Activated naive CD4-positive, alpha-beta T cell treated with anti-CD3 and anti-CD28 coated beads, Interleukin-2, amount 10 ng/mL, durations not matched to agents 7 days and 5 days (primary cell): ENCODE data around the gene GMDS.

ENCODE experiments used
- CTCF ChIA-PET: fragments of 350-600 bp; sonication (Branson Sonifier 250); formaldehyde crosslinking; loops from one replicate; lab custom pipeline; 2021; ENCODE audit warnings: antibody characterized with exemption; lab: Charles Lee
- DNase-seq: peaks from one replicate; pipeline ENCODE4 v3.0.0-alpha.2; 2020
- H3K27ac Mint-ChIP-seq: one replicate; pipeline ENCODE4 v1.8.0; 2021; ENCODE audit warnings: mild to moderate bottlenecking, moderate library complexity, mixed read lengths
- H3K27me3 Mint-ChIP-seq: one replicate; pipeline ENCODE4 v1.8.0; 2021; ENCODE audit warnings: mild to moderate bottlenecking, mixed read lengths
- H3K36me3 Mint-ChIP-seq: one replicate; pipeline ENCODE4 v1.8.0; 2021; ENCODE audit warnings: mixed read lengths
- H3K4me1 Mint-ChIP-seq: one replicate; pipeline ENCODE4 v1.8.0; 2021; ENCODE audit warnings: mixed read lengths
- H3K4me3 Mint-ChIP-seq: one replicate; pipeline ENCODE4 v1.8.0; 2021; ENCODE audit warnings: mild to moderate bottlenecking, moderate library complexity, mixed read lengths
- H3K9me3 Mint-ChIP-seq: one replicate; pipeline ENCODE4 v1.8.0; 2021; ENCODE audit warnings: mixed read lengths

GMDS gene

DNA sequence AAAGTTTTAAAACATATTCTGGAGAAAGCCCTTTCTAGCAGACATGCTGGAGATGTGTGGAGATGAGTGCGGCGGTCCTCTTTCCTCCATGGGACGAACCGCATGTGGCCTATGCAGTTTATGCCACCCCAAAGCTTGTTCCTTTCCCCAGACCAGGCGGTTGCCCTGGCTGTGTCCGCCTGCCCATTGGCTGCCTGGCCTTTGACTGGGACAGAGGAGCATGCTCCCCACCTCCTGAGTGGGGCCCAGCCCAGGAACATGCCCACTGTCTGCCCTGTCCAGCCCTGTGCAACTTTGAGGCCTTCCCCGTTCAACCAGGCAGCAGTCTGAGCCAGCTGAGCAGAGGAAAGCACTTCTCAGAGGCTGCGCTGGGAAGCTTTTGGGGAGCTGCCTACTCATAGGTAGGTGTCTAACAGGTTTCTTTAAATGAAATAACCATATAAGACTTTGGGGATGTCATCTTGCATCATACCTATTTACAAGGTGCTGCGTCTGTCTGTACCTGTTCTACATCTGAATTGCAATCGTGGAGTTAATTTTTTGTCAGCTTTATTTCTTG, 615.1 kb downstream of the GMDS start:
- H3K4me1 Mint-ChIP-seq = peaks cover 8% of the 10 kb centered on the region
- no peak overlapping the region for H3K4me3 Mint-ChIP-seq
- no peaks in the 10 kb centered on the region for H3K36me3 Mint-ChIP-seq
- no peak for DNase-seq
- H3K9me3 Mint-ChIP-seq = no peaks in the 10 kb centered on the region
- H3K27me3 Mint-ChIP-seq = peaks cover 33% of the 10 kb centered on the region
- CTCF ChIA-PET = no interaction called here
- no peak overlapping the region for H3K27ac Mint-ChIP-seq

DNA sequence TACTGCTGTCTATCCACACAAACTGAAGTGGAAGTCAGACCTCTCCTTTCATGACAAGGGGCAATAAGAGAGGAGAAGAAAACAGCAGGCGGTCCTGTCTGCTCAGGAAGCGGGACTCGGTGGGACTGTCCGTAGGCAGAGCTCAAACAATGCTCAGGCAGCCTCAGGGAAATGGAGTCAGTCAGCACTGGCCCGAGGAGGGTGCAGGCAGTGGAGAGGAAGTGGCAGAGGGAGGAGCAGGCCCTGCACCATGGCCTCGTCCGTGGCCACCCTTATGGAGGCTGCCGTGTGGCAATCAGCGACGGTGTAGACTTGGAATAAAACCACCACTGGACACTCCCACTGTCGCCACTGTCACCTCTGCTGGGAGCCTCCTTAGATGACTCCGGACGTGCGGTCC, 616.1 kb downstream of the GMDS start:
- Mint-ChIP-seq H3K36me3 (no peaks in the 10 kb centered on the region), H3K4me3 (no peak overlapping the region), H3K27me3 (peaks cover 43% of the 10 kb centered on the region), H3K27ac (no peak overlapping the region), H3K4me1 (peaks cover 12% of the 10 kb centered on the region), H3K9me3 (no peaks in the 10 kb centered on the region)
- CTCF ChIA-PET = no interaction called here
- DNase-seq = no peak

DNA sequence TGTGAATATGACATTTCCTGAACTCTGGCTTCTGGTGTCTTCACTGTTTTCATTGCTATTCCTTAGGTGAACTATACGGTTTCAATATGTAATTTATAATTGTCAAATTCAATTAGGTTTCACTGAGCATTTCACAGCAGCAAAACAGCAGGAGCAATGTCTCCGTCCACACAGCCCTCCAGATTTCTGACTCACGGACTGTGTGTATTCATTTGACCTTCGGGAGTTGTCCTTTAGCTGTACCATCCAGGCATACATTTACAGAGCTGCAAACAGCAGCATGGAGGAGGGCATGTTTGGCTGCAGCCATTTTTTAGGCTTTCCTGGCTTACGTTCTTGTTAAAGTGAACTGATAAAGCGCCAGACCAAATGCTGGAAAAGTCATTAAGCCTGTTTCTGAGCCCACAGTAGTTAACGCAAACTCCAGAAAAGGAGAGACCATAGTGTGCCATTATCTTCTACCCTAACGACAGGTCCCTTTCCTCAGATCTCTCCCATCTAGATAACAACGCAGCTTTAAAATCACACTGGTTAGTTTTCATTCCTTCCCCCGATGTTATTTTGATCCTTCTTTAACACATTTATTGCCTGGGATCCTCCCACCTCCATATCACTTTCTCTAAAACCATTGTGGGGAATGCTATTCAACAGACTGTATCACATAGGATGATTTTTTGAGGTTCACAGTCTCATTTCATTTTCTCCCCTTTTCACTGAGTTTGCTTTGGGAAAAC, 617.4 kb downstream of the GMDS start:
- Mint-ChIP-seq H3K36me3 (peaks cover 3% of the 10 kb centered on the region), H3K9me3 (no peaks in the 10 kb centered on the region), H3K27me3 (peaks cover 52% of the 10 kb centered on the region), H3K4me1 (peaks cover 12% of the 10 kb centered on the region), H3K27ac (no peak overlapping the region), H3K4me3 (no peak overlapping the region)
- CTCF ChIA-PET = no interaction called here
- DNase-seq = no peak

DNA sequence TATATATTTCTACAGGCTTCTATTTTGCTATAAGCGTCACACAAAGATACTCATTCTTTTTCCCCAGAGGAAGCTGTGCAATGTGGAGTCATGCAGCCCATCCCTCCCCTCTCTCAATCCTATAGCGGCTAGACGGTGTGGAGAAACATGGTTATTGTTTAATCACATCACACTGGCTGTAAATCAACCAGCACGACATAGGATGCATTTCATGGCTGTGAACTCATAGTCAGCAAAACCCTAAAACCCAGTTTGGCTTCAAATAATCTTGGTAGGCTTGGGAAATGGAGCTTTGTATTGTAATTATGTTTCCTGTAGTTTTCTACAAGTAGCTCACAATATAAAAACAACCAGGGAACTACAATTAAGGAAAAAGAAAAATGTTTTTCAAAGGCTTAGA, 618.9 kb downstream of the GMDS start:
- H3K9me3 Mint-ChIP-seq = no peaks in the 10 kb centered on the region
- peaks cover 3% of the 10 kb centered on the region for H3K36me3 Mint-ChIP-seq
- H3K27ac Mint-ChIP-seq = no peak overlapping the region
- CTCF ChIA-PET = interaction anchor here (1.3 to 1.7 kb wide), 3 partner anchors 15 to 481 kb away, joined by 3 to 8 read pairs (median 4); no protein-coding TSS in a partner anchor
- peaks cover 12% of the 10 kb centered on the region for H3K4me1 Mint-ChIP-seq
- peaks cover 67% of the 10 kb centered on the region for H3K27me3 Mint-ChIP-seq
- H3K4me3 Mint-ChIP-seq = no peak overlapping the region
- DNase-seq = no peak

DNA sequence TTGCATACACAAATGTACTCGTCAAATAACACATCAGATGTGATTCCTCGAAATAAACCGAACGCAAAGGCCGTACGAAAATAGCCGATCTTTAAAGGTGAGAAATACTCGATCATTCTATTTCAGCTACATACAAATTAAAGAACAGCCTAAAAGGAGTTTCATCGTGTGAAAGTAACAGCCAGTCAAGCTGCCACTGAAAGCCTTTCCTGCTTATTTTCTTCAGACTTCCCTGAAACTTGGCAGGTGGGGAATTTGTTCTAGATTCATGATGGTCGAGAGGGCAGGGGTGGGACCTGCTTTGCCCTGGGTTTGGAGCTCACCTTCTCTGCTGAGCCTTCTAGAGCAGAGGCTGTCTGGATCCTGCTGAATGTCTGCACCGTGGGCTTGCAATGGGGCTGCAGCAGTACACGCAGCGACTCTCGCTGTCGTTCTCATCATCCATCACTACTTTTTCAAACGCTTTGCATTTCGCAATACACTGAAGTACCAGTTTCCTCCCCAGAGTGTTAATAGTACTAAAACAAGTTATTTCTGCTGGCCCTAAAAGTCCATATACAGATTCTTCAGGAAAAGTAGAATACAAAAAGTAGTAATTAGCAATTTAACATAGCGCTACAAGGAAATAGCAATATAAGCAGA, 619.5 kb downstream of the GMDS start:
- CTCF ChIA-PET = interaction anchor here (0.9 to 1.7 kb wide), 5 partner anchors 14 to 1009 kb away, joined by 3 to 8 read pairs (median 3); no protein-coding TSS in a partner anchor
- Mint-ChIP-seq H3K27ac (no peak overlapping the region), H3K36me3 (peaks cover 3% of the 10 kb centered on the region), H3K9me3 (no peaks in the 10 kb centered on the region), H3K4me1 (peaks cover 12% of the 10 kb centered on the region), H3K4me3 (no peak overlapping the region), H3K27me3 (peaks cover 72% of the 10 kb centered on the region)
- DNase-seq = no peak

DNA sequence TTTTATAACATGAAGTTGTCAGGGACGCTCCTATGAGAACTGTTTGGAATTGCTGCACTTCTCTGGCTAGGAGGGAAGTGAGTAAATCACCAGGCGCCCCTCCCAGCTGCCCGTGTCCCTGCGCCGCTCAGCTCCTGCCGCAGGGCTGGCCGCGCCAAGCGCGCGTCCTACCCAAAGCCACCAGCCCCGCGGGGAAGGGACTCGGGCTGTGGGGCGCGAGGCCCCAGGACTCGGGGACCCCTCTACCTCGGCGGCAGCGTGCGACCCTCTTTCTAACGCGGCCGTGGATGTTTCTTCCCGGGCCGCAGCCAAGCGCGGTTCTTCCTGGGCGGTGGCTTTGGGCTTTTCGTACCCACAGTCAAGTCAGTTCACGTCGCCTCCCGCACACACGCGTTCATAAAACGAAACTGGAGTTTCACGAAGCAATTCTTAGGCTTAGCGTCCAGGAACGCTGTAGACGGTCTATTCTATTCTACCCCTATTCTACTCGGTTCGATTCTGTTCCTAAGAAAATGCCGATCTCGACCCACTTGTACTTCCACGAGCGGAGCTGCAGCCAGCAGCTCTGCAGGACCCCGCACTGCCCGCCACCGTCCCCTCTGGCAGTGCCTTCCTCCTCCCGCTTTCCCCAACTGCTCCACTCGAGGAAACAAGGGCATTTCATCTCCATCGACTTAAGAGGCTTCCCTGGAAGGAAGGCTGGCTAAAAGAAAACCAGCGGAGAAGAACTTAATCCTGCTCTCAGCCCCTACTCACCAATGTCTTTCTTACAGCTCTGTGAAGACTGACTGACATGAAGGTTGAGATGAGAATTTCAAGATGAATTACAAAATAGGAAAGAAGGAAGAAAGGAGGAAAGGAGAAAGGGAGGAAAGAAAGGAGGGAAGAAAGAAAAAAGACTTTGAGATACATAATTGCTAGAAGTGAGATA, 620.3 kb downstream of the GMDS start:
- H3K4me3 Mint-ChIP-seq = peak overlapping the region; percentile 70
- H3K9me3 Mint-ChIP-seq = no peaks in the 10 kb centered on the region
- H3K27me3 Mint-ChIP-seq = peaks cover 80% of the 10 kb centered on the region
- H3K27ac Mint-ChIP-seq = no peak overlapping the region
- no peak for DNase-seq
- CTCF ChIA-PET = interaction anchor here (0.9 to 1.7 kb wide), 6 partner anchors 13 to 1009 kb away, joined by 3 to 8 read pairs (median 4); no protein-coding TSS in a partner anchor
- H3K36me3 Mint-ChIP-seq = peaks cover 3% of the 10 kb centered on the region
- peaks cover 12% of the 10 kb centered on the region for H3K4me1 Mint-ChIP-seq

DNA sequence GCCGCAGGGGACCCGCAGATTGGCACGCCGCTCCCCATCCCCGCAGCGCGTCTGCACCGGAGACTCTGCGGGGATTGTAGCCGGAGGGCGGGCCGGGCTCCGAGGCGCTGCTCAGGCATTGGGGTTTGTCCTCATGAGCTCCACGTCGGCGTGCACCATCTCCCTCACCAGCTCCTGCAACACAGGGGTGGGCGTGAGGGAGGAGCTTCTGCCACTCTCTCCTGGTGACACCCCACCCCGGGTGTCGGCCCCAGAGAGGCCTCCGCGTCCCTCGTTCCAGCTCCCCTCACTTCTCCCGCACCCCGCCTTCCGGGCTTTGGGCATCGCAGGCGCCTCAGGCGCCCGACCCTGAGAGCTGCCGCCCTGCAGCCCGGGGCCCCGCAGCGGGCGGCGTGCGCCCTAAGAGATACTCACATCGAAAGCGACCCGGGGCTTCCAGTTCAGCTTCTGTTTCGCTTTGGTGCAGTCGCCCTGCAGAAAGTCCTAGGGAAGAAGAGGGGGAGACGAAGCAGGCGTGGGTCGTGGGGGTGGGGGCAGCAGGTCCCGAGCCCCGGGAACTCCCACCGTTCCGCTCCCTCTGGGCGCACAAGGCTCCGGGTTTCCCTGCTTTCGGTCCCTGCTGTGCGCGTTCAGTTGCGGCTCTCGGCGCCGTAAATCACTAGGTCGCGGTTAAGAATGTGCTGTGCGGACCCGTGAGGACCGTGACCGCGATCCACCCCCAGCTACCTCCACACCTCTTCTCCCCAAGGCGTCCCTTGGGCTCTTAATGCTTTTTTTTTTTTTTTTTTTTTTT, 621.2 kb downstream of the GMDS start:
- no peak for DNase-seq
- peaks cover 12% of the 10 kb centered on the region for H3K4me1 Mint-ChIP-seq
- H3K27ac Mint-ChIP-seq = no peak overlapping the region
- peaks cover 89% of the 10 kb centered on the region for H3K27me3 Mint-ChIP-seq
- H3K36me3 Mint-ChIP-seq = peaks cover 3% of the 10 kb centered on the region
- H3K9me3 Mint-ChIP-seq = no peaks in the 10 kb centered on the region
- peak overlapping the region; percentile 21 for H3K4me3 Mint-ChIP-seq
- CTCF ChIA-PET = interaction anchor here (1.4 to 1.5 kb wide), 2 partner anchors 12 to 1010 kb away, joined by 3 to 6 read pairs; no protein-coding TSS in a partner anchor

DNA sequence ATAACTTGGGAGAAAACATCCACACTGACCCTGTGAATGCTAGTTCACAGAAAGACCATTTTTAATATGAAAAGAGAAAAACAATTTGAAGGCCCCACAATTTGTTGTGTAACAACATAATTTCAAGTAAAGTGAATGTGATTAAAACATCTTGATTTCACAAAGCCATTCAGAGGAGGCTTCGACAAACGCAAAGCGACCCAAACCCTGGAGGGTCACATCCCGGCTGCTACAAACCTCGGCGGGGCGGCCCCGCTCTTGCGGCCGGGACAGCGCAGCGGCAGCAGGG, 621.7 kb downstream of the GMDS start:
- H3K4me1 Mint-ChIP-seq = peaks cover 12% of the 10 kb centered on the region
- CTCF ChIA-PET = interaction anchor here (1.5 kb wide), 1 partner anchor 11 kb away, joined by 6 read pairs; no protein-coding TSS in a partner anchor
- H3K27ac Mint-ChIP-seq = no peak overlapping the region
- H3K36me3 Mint-ChIP-seq = peaks cover 3% of the 10 kb centered on the region
- H3K9me3 Mint-ChIP-seq = no peaks in the 10 kb centered on the region
- no peak overlapping the region for H3K4me3 Mint-ChIP-seq
- DNase-seq = no peak
- peaks cover 94% of the 10 kb centered on the region for H3K27me3 Mint-ChIP-seq

DNA sequence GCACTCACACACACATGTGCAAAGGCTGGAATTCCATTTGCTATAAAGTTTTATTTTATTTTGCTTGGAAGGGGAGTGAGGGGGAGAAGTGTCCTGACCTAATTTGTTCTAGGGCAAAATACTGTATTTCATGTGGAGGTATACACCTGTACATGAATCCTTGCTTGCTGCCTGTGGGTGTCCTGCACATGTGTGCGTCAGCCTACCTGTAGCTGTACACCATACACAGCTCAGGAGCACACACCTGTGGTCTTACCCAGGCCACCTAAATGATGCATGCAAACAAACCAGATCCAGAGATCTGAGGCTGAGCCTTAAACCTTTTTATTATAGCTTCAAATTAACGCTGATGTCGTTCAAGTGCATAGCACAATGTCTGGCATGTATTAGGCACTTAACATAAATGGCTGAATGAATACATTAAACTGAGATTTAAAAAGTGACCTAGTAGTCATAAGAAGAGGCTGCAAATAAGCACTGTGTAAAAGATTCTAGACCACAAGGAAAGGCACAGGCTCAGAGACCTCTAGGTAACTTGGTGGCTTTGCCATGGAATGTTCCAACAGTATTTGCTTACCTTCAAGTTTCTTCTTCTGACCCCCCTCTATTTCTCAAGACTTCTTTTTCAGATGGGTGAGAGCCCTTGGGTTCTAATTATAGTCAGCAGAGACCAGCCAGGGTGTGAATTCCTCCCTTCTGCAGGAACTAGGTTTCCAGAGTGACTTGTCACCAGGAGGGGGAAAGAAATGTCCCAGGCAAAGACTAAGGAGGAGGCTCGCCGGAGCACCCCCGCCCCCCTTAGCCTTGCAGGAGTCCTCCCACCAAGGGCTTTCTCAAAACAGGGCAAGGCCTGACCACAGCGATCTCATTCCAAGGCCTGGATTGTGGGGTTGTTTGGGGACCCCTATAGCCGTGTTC, 622.3 kb downstream of the GMDS start:
- DNase-seq = no peak
- peaks cover 3% of the 10 kb centered on the region for H3K36me3 Mint-ChIP-seq
- H3K27ac Mint-ChIP-seq = no peak overlapping the region
- H3K27me3 Mint-ChIP-seq = peaks cover 95% of the 10 kb centered on the region
- no peaks in the 10 kb centered on the region for H3K9me3 Mint-ChIP-seq
- H3K4me3 Mint-ChIP-seq = no peak overlapping the region
- CTCF ChIA-PET = interaction anchor here (0.6 to 1.5 kb wide), 2 partner anchors 11 to 1792 kb away, joined by 3 to 6 read pairs; no protein-coding TSS in a partner anchor
- peaks cover 12% of the 10 kb centered on the region for H3K4me1 Mint-ChIP-seq

DNA sequence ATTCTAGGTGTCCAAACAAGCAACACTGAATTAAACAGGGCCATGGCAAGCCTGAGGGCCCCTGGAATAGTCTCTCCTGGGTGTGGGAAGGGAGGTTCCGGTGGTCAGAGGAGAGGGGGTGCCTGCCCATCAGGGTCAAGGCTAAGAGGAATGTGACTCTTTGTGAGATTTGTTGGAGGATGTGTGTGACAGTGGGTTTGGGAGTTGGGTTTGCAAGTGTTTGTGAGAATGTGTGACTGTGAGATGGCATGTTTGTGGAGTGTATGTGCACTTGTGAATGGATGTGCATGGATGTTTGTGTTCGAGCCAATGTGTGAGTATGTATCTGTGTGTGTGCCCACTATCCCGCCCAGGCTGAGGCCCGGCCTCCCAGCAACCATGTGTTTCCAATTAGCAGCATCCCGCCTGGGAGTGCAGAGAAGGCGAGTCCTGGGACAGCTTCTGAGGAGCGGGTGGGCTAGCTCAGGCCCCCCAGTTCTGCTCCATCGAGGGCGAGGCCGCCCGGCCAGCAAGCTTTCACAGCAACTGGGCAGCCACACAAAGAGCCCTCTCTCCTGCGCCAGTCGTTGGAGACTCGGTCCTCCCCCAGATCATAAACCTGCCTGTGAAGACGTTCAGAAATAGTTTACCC, 623.1 kb downstream of the GMDS start:
- no peak overlapping the region for H3K4me3 Mint-ChIP-seq
- H3K9me3 Mint-ChIP-seq = no peaks in the 10 kb centered on the region
- H3K27ac Mint-ChIP-seq = no peak overlapping the region
- H3K36me3 Mint-ChIP-seq = peaks cover 3% of the 10 kb centered on the region
- no peak for DNase-seq
- CTCF ChIA-PET = no interaction called here
- peaks cover 100% of the 10 kb centered on the region for H3K27me3 Mint-ChIP-seq
- peaks cover 12% of the 10 kb centered on the region for H3K4me1 Mint-ChIP-seq

DNA sequence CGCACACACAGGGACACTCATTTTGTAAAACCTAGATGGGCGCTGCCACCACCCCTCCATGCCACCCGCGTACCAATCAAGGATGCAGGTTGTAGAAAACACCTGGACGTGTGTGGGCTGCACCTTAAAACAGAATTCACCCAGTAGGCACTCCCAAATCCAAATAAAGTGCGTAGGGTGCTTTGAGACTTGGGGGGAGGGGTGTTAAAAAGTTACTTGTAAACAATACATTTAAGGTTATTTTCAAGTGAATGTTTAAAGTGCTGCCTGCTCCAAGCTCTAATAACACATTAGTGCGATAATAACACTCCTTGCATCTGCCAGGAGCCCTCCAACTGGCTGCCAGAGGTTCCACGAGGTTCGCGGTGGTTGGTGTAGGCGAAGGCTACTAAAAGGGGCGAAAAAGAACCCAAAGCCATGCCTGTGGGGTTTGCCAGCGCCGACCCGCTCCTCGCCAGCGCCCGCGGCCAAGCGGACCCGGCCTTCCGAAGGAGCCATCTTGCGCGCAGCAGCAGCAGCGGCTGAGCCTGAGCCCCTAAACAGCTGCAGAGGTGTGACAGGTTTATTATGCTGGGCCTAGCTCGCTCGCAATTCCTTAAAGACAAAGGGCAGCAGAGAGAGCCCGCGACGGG, 624.2 kb downstream of the GMDS start:
- DNase-seq = no peak
- Mint-ChIP-seq H3K27ac (no peak overlapping the region), H3K27me3 (peaks cover 100% of the 10 kb centered on the region), H3K4me1 (peaks cover 10% of the 10 kb centered on the region), H3K9me3 (no peaks in the 10 kb centered on the region), H3K36me3 (peaks cover 3% of the 10 kb centered on the region), H3K4me3 (no peak overlapping the region)
- CTCF ChIA-PET = no interaction called here
